DND-41 (cell line): Measurements from ENCODE around the gene AMER2.
"Not testable (repeated sequence)": the region's sequence is repeated elsewhere in the genome, so short reads cannot be mapped to it uniquely, and the experiment has no call there.

Experiments used
- ATAC-seq: fragments of 200-7000 bp; cut with Tn5 transposase; 3 replicates; pipeline ENCODE4 v1.9.1; 2021; ENCODE audit warnings: low read depth; ENCODE audit not compliant: insufficient read depth
- DNase-seq: peaks from one replicate; pipeline ENCODE4 v3.0.0-alpha.2; 2020
- H2AFZ ChIP-seq: 2 replicates; pipeline ENCODE4 v1.6.0; 2012; ENCODE audit warnings: low read depth, low read length
- H3K27ac ChIP-seq: 2 replicates; pipeline ENCODE4 v1.5.1; 2012; ENCODE audit warnings: low read length, inconsistent platforms
- H3K27me3 ChIP-seq: fragments of 200-600 bp; sonication (generic); 2 replicates; pipeline ENCODE4 v1.6.0; 2012; ENCODE audit warnings: low read length, mild to moderate bottlenecking, inconsistent platforms; ENCODE audit not compliant: insufficient read depth, poor library complexity
- H3K36me3 ChIP-seq: 2 replicates; pipeline ENCODE4 v1.5.1; 2012; ENCODE audit warnings: low read length, inconsistent platforms; ENCODE audit not compliant: insufficient read depth
- H3K4me1 ChIP-seq: 2 replicates; pipeline ENCODE4 v1.5.1; 2012; ENCODE audit warnings: mild to moderate bottlenecking, low read length; ENCODE audit not compliant: insufficient read depth
- H3K4me2 ChIP-seq: 2 replicates; pipeline ENCODE4 v1.6.0; 2012; ENCODE audit warnings: mild to moderate bottlenecking, moderate library complexity, low read length, inconsistent platforms; ENCODE audit not compliant: insufficient read depth
- H3K4me3 ChIP-seq, 2 experiments: fragments of 200-600 bp in 1 of 2; shearing (Covaris generic) in 1 of 2; 2 replicates each; pipeline ENCODE4 v1.5.1; 2012 to 2016; ENCODE audit warnings: inconsistent platforms in 2 of 2, low read length in 2 of 2, mild to moderate bottlenecking in 2 of 2, low read depth in 1 of 2, moderate library complexity in 1 of 2
- H3K79me2 ChIP-seq: 2 replicates; pipeline ENCODE4 v1.6.0; 2012; ENCODE audit warnings: low read length, inconsistent platforms; ENCODE audit not compliant: insufficient read depth
- H3K9ac ChIP-seq: 2 replicates; pipeline ENCODE4 v1.6.0; 2012; ENCODE audit warnings: low read depth, mild to moderate bottlenecking, inconsistent platforms, low read length, moderate library complexity
- H3K9me3 ChIP-seq: 2 replicates; pipeline ENCODE4 v1.5.1; 2012; ENCODE audit warnings: low read length, moderate library complexity, mild to moderate bottlenecking, inconsistent platforms; ENCODE audit not compliant: insufficient read depth, severe bottlenecking
- H4K20me1 ChIP-seq: 2 replicates; pipeline ENCODE4 v1.6.0; 2012; ENCODE audit warnings: low read length; ENCODE audit not compliant: insufficient read depth
- EZH2 ChIP-seq: IDR thresholded peaks from 3 replicates; pipeline ENCODE4 v1.6.1; 2012; ENCODE audit warnings: borderline replicate concordance, low read depth, mild to moderate bottlenecking, moderate library complexity, low read length, inconsistent platforms; ENCODE audit not compliant: severe bottlenecking
- TF ChIP-seq, protein P1 (sequence below): IDR thresholded peaks from 2 replicates; pipeline ENCODE4 v1.5.1; 2012; ENCODE audit warnings: borderline replicate concordance, low read length, moderate library complexity, mild to moderate bottlenecking; ENCODE audit not compliant: poor library complexity, severe bottlenecking; ENCODE audit errors: extremely low read depth

Gene AMER2

DNA sequence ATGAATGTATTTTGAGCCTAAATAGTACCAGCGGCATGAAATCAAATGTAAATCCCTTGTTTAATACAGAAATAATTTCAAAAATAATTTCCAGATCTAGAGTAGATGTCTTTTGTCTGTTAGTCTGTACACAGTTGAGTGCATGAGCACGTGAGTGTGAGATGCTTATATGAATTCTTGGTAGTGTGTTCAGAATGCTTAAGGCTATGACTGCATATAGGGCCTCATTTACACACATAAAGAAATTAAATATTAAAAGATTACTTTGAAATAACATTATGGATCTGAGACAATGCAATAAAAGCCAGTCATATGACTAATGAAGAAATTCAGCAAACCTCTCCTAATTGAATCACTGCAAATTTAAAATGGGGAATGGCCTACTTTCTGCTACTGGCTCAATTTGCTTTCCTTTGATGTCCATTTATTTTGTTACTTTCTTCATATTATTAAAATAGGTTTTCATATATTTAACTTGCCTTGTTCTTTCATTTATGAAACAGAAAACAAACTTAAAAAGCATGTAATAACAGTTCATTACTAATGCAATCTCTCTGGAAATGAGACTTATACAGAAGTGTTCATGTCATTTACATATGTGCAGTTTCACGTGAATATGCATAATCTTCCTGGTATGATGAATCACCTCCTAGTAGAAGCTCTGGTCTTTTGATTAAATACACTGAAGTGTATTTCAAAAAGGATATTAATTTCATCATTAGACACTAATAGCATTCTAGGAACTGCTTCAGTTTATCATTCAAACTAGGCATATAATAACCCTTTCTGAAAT, 4.5 kb downstream of the AMER2 start:
- Histone ChIP-seq H3K79me2 (no peaks in the 10 kb centered on the region), H3K4me3 (no peak overlapping the region), H3K9ac (no peak overlapping the region), H4K20me1 (no peaks in the 10 kb centered on the region), H3K36me3 (no peaks in the 10 kb centered on the region), H3K9me3 (no peaks in the 10 kb centered on the region), H2AFZ (no peak overlapping the region), H3K4me2 (no peak overlapping the region), H3K4me1 (no peaks in the 10 kb centered on the region), H3K27ac (no peak overlapping the region), H3K27me3 (peaks cover 6% of the 10 kb centered on the region)
- ATAC-seq, result no peak
- no peak for DNase-seq
- TF ChIP-seq EZH2, result no peak
- TF ChIP-seq, protein P1, sequence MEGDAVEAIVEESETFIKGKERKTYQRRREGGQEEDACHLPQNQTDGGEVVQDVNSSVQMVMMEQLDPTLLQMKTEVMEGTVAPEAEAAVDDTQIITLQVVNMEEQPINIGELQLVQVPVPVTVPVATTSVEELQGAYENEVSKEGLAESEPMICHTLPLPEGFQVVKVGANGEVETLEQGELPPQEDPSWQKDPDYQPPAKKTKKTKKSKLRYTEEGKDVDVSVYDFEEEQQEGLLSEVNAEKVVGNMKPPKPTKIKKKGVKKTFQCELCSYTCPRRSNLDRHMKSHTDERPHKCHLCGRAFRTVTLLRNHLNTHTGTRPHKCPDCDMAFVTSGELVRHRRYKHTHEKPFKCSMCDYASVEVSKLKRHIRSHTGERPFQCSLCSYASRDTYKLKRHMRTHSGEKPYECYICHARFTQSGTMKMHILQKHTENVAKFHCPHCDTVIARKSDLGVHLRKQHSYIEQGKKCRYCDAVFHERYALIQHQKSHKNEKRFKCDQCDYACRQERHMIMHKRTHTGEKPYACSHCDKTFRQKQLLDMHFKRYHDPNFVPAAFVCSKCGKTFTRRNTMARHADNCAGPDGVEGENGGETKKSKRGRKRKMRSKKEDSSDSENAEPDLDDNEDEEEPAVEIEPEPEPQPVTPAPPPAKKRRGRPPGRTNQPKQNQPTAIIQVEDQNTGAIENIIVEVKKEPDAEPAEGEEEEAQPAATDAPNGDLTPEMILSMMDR, result no peak

- no peak for ATAC-seq
- H3K4me2 ChIP-seq, result no peak overlapping the region
- H3K9me3 ChIP-seq, result no peaks in the 10 kb centered on the region
- TF ChIP-seq EZH2, result no peak
- no peaks in the 10 kb centered on the region for H3K79me2 ChIP-seq
- H3K27me3 ChIP-seq, result peaks cover 6% of the 10 kb centered on the region
- no peak overlapping the region for H3K4me3 ChIP-seq
- H3K4me1 ChIP-seq, result no peaks in the 10 kb centered on the region
- no peak overlapping the region for H3K27ac ChIP-seq
- H3K36me3 ChIP-seq, result no peaks in the 10 kb centered on the region
- DNase-seq, result no peak
- H2AFZ ChIP-seq, result no peak overlapping the region
- no peak overlapping the region for H3K9ac ChIP-seq
- no peaks in the 10 kb centered on the region for H4K20me1 ChIP-seq
Measured at GRCh38 chr13:25166306-25166705, 5.8 kb downstream of the AMER2 start.

DNA sequence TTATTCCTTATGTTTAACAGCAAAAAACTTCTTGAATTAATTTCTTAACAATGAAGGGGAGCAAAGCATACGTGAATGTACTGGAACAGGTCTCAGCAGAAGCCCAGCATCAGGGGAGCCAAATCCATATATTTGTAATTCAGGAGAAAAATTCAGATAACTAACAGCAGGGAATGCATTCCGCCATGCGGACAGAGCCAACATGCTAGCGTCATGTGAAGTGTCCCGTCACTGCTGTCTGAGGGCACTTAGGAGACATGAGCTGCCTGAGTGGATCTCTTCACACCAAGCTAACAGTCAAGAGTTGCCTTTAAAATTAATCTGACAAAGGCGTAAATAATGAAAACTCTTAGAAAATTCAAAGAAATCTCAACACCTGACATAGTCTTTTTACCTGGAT, 6.4 kb downstream of the AMER2 start:
- no peak overlapping the region for H2AFZ ChIP-seq
- H3K9ac ChIP-seq, result no peak overlapping the region
- no peaks in the 10 kb centered on the region for H3K4me1 ChIP-seq
- peaks cover 9% of the 10 kb centered on the region for H3K27me3 ChIP-seq
- no peaks in the 10 kb centered on the region for H4K20me1 ChIP-seq
- no peaks in the 10 kb centered on the region for H3K79me2 ChIP-seq
- no peaks in the 10 kb centered on the region for H3K9me3 ChIP-seq
- no peak for ATAC-seq
- H3K4me2 ChIP-seq, result no peak overlapping the region
- no peaks in the 10 kb centered on the region for H3K36me3 ChIP-seq
- no peak for TF ChIP-seq EZH2
- TF ChIP-seq, protein P1, result no peak
- no peak overlapping the region for H3K4me3 ChIP-seq
- no peak overlapping the region for H3K27ac ChIP-seq
- DNase-seq, result no peak

GRCh38 chr13:25165163-25165562, 6.9 kb downstream of the AMER2 start:
- H3K27me3 ChIP-seq, H3K79me2 ChIP-seq, H3K9ac ChIP-seq, ATAC-seq, H2AFZ ChIP-seq, DNase-seq, H3K36me3 ChIP-seq, H3K4me3 ChIP-seq, H3K27ac ChIP-seq, H3K4me2 ChIP-seq, H3K9me3 ChIP-seq, H3K4me1 ChIP-seq, H4K20me1 ChIP-seq: not testable (repeated sequence)
